ENCODE measurements around the gene USP35. TPM values are rescaled to one million over a fixed set of nuclear protein-coding genes. Genes with fewer than 3 reads are reported as not detected.

The USP35 gene
- total RNA-seq, 1 experiment from 2014 or later: 11.8 TPM

DNA sequence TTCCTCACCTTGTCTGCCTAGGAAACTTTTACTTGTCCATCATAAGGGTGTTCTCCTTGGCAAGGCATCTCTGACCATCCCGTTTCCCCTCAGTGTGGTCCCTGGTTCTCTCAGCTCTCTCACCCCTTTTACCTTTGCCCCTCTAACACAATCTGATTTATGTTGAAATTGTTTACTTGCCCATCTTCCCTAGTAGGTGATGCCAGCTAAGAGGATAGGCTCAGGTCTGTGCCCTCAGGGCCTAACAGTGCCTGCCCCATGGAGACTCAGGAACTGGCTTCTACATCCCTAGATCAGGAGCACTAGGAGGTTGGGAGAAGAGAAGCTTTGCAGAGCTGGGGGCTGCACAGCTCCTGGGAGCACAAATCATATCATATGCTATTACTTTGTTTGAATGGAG, 28.2 kb upstream of the USP35 start:
- no peaks in the 10 kb centered on the region for H3K27me3 ChIP-seq (ENCODE audit: control insufficient read depth, insufficient read depth, low read length)
- peaks cover 11% of the 10 kb centered on the region for H3K4me1 ChIP-seq (ENCODE audit: control insufficient read depth, insufficient read depth, low read length)
- ATAC-seq: no peak
- no peak overlapping the region for H3K4me3 ChIP-seq (ENCODE audit: low read depth in 2 of 2, low read length in 2 of 2)
- ChIA-PET POLR2A (no interaction called here), CTCF (no interaction called here)
- no peak for DNase-seq (ENCODE audit: low read depth, low spot score)
- no TSS peak for BruUV-seq (replicated peaks)
- no peaks in the 10 kb centered on the region for H3K9me3 ChIP-seq (ENCODE audit: control insufficient read depth, insufficient read depth, low read depth, low read length)
- no peak overlapping the region for H3K27ac ChIP-seq (ENCODE audit: low read length)
- TF ChIP-seq, protein P1, sequence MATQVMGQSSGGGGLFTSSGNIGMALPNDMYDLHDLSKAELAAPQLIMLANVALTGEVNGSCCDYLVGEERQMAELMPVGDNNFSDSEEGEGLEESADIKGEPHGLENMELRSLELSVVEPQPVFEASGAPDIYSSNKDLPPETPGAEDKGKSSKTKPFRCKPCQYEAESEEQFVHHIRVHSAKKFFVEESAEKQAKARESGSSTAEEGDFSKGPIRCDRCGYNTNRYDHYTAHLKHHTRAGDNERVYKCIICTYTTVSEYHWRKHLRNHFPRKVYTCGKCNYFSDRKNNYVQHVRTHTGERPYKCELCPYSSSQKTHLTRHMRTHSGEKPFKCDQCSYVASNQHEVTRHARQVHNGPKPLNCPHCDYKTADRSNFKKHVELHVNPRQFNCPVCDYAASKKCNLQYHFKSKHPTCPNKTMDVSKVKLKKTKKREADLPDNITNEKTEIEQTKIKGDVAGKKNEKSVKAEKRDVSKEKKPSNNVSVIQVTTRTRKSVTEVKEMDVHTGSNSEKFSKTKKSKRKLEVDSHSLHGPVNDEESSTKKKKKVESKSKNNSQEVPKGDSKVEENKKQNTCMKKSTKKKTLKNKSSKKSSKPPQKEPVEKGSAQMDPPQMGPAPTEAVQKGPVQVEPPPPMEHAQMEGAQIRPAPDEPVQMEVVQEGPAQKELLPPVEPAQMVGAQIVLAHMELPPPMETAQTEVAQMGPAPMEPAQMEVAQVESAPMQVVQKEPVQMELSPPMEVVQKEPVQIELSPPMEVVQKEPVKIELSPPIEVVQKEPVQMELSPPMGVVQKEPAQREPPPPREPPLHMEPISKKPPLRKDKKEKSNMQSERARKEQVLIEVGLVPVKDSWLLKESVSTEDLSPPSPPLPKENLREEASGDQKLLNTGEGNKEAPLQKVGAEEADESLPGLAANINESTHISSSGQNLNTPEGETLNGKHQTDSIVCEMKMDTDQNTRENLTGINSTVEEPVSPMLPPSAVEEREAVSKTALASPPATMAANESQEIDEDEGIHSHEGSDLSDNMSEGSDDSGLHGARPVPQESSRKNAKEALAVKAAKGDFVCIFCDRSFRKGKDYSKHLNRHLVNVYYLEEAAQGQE (IDR thresholded peaks at IDR 0.05; ENCODE audit: insufficient read depth in 1 of 2, low read depth in 2 of 2, low read length in 1 of 2): no peak
- TF ChIP-seq, protein P2, sequence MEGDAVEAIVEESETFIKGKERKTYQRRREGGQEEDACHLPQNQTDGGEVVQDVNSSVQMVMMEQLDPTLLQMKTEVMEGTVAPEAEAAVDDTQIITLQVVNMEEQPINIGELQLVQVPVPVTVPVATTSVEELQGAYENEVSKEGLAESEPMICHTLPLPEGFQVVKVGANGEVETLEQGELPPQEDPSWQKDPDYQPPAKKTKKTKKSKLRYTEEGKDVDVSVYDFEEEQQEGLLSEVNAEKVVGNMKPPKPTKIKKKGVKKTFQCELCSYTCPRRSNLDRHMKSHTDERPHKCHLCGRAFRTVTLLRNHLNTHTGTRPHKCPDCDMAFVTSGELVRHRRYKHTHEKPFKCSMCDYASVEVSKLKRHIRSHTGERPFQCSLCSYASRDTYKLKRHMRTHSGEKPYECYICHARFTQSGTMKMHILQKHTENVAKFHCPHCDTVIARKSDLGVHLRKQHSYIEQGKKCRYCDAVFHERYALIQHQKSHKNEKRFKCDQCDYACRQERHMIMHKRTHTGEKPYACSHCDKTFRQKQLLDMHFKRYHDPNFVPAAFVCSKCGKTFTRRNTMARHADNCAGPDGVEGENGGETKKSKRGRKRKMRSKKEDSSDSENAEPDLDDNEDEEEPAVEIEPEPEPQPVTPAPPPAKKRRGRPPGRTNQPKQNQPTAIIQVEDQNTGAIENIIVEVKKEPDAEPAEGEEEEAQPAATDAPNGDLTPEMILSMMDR (IDR thresholded peaks at IDR 0.05): no peak
- TF ChIP-seq TCF7L2 (IDR thresholded peaks at IDR 0.05; ENCODE audit: low read depth, low read length) (no peak), SIN3A (IDR thresholded peaks at IDR 0.05; ENCODE audit: borderline replicate concordance, insufficient read depth, low read depth, low read length) (no peak), POLR2AphosphoS5 (IDR thresholded peaks at IDR 0.05; ENCODE audit: low read depth, low read length) (no peak)
- no peaks in the 10 kb centered on the region for H3K36me3 ChIP-seq (ENCODE audit: control insufficient read depth, insufficient read depth, low read length)
- intact Hi-C loops (cut with micrococcal nuclease; ENCODE audit: unreplicated experiment): no loop called here
- in situ Hi-C loops (cut with HindIII; ENCODE audit: low pct_unique_long_range_greater_than_20kb, low sequenced_read_pairs): no loop called here

DNA sequence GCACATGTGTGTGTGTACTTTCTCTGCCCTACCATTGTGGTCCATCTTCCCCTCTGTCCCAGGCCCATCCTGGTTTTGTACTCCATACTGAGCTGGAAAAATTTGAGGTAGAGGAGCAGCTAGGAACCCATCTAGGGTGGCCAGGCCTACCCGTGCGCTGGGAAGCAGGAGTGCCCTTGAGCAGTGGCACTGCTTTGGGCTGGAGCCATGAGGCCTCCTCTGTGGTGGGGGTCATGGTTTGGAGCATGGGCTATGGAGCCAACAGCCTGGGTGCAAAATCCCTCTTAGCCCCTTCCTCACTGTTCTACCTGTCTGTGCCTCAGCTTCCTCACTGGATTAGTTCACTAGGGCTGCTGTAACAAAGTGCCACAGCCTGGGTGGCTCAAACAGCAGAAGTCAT, 27.4 kb upstream of the USP35 start:
- ATAC-seq: no peak
- Histone ChIP-seq H3K4me1 (ENCODE audit: control insufficient read depth, insufficient read depth, low read length) (peaks cover 5% of the 10 kb centered on the region), H3K4me3 (ENCODE audit: low read depth in 2 of 2, low read length in 2 of 2) (no peak overlapping the region), H3K36me3 (ENCODE audit: control insufficient read depth, insufficient read depth, low read length) (no peaks in the 10 kb centered on the region), H3K27me3 (ENCODE audit: control insufficient read depth, insufficient read depth, low read length) (no peaks in the 10 kb centered on the region), H3K9me3 (ENCODE audit: control insufficient read depth, insufficient read depth, low read depth, low read length) (no peaks in the 10 kb centered on the region), H3K27ac (ENCODE audit: low read length) (no peak overlapping the region)
- BruUV-seq (replicated peaks): no TSS peak
- no peak for DNase-seq (ENCODE audit: low read depth, low spot score)
- in situ Hi-C loops (cut with HindIII; ENCODE audit: low pct_unique_long_range_greater_than_20kb, low sequenced_read_pairs) (no loop called here), intact Hi-C loops (cut with micrococcal nuclease; ENCODE audit: unreplicated experiment) (no loop called here)
- TF ChIP-seq SIN3A (IDR thresholded peaks at IDR 0.05; ENCODE audit: borderline replicate concordance, insufficient read depth, low read depth, low read length) (no peak), POLR2AphosphoS5 (IDR thresholded peaks at IDR 0.05; ENCODE audit: low read depth, low read length) (no peak), TCF7L2 (IDR thresholded peaks at IDR 0.05; ENCODE audit: low read depth, low read length) (no peak)
- TF ChIP-seq, protein P1 (IDR thresholded peaks at IDR 0.05; ENCODE audit: insufficient read depth in 1 of 2, low read depth in 2 of 2, low read length in 1 of 2): no peak
- TF ChIP-seq, protein P2 (IDR thresholded peaks at IDR 0.05): no peak
- ChIA-PET CTCF (no interaction called here), POLR2A (no interaction called here)

Measured in Panc1 (cell line).